Measurements from ENCODE around the gene CCDC57. TPM values are rescaled to one million over a fixed set of nuclear protein-coding genes. Genes with fewer than 3 reads are reported as not detected.
A peak's percentile ranks its signal among the peaks of the same experiment; 100 is the strongest.

Gene CCDC57
- total and polyA plus RNA-seq, 2 experiments from 2014 or later: 46.2 to 53.5 TPM

DNA sequence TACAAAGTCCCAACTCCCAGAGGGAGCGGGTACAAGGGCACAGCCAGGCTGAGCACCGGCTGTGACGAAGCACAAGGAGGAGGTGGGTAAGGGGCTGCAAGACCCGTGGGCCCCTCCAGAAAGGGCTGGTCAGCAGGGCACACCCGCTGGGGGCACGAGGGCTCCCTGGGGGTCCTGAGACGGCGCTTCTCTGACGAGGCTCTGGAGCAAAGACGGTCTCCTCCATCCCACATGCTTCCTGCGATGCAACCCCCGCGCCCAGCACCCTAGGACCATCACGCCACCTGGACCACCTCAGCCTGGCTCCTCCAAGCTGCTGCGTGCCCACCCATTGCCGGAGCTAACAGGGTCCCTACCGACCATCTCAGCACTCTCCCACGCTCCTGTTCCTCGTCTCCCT, 8.7 kb downstream of the CCDC57 start:
- no peak for DNase-seq (ENCODE audit: low read depth in 1 of 2, low spot score in 1 of 2)
- no peak overlapping the region for H3K4me3 ChIP-seq
- H3K36me3 ChIP-seq: peaks cover 4% of the 10 kb centered on the region
- no peaks in the 10 kb centered on the region for H3K9me3 ChIP-seq (ENCODE audit: low read depth)
- H3K4me1 ChIP-seq (ENCODE audit: low read depth): no peaks in the 10 kb centered on the region
- TF ChIP-seq, protein P1, sequence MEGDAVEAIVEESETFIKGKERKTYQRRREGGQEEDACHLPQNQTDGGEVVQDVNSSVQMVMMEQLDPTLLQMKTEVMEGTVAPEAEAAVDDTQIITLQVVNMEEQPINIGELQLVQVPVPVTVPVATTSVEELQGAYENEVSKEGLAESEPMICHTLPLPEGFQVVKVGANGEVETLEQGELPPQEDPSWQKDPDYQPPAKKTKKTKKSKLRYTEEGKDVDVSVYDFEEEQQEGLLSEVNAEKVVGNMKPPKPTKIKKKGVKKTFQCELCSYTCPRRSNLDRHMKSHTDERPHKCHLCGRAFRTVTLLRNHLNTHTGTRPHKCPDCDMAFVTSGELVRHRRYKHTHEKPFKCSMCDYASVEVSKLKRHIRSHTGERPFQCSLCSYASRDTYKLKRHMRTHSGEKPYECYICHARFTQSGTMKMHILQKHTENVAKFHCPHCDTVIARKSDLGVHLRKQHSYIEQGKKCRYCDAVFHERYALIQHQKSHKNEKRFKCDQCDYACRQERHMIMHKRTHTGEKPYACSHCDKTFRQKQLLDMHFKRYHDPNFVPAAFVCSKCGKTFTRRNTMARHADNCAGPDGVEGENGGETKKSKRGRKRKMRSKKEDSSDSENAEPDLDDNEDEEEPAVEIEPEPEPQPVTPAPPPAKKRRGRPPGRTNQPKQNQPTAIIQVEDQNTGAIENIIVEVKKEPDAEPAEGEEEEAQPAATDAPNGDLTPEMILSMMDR (IDR thresholded peaks at IDR 0.05; ENCODE audit: low read depth, low read length): no peak
- no peak overlapping the region for H3K27ac ChIP-seq
- no peaks in the 10 kb centered on the region for H3K27me3 ChIP-seq

DNA sequence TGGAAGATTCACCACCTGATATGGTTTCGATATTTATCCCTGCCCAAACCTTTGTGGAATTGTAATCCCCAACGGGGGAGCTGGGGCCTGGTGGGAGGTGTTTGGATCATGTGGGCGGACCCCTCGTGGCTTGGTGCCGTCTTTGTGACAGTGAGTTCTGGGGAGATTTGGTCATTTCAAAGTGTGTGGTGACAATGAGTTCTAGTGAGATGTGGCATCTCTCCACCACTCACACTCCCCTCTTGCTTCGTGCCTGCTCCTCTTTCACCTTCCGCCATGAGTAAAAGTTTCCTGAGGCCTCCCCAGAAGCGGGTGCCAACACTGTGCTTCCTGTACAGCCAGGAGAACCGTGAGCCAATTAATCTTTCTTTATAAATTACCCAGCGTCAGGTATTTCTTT, 9.7 kb downstream of the CCDC57 start:
- H3K27me3 ChIP-seq: no peaks in the 10 kb centered on the region
- H3K36me3 ChIP-seq: peaks cover 4% of the 10 kb centered on the region
- H3K4me3 ChIP-seq: no peak overlapping the region
- H3K4me1 ChIP-seq (ENCODE audit: low read depth): no peaks in the 10 kb centered on the region
- no peak for DNase-seq (ENCODE audit: low read depth in 1 of 2, low spot score in 1 of 2)
- no peaks in the 10 kb centered on the region for H3K9me3 ChIP-seq (ENCODE audit: low read depth)
- TF ChIP-seq, protein P1 (IDR thresholded peaks at IDR 0.05; ENCODE audit: low read depth, low read length): no peak
- no peak overlapping the region for H3K27ac ChIP-seq

DNA sequence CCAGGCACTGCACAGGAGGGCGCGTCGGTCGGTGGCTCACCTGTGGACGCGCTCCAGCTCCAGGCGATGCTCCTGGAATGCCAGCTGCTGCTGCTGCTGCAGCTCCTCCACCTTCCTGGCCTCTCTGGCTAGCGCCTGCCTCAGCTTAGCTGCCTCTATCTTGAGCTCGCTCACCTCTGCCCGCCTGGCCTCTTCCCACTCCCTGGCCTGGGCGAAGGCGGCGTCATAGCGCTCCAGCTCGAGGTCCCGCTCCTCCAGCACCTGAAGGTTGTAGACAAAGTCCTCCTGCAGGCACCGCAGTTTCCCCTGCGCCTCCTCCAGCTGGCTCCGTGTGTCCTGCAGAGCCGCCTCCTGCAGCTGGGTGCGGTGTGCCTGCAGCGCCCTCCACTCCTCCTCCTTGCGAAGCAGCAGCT, 11.1 kb downstream of the CCDC57 start:
- Histone ChIP-seq H3K9me3 (ENCODE audit: low read depth) (no peaks in the 10 kb centered on the region), H3K27ac (no peak overlapping the region), H3K4me3 (no peak overlapping the region), H3K4me1 (ENCODE audit: low read depth) (no peaks in the 10 kb centered on the region), H3K27me3 (no peaks in the 10 kb centered on the region), H3K36me3 (peaks cover 7% of the 10 kb centered on the region)
- no peak for DNase-seq (ENCODE audit: low read depth in 1 of 2, low spot score in 1 of 2)
- TF ChIP-seq, protein P1 (IDR thresholded peaks at IDR 0.05; ENCODE audit: low read depth, low read length): no peak

DNA sequence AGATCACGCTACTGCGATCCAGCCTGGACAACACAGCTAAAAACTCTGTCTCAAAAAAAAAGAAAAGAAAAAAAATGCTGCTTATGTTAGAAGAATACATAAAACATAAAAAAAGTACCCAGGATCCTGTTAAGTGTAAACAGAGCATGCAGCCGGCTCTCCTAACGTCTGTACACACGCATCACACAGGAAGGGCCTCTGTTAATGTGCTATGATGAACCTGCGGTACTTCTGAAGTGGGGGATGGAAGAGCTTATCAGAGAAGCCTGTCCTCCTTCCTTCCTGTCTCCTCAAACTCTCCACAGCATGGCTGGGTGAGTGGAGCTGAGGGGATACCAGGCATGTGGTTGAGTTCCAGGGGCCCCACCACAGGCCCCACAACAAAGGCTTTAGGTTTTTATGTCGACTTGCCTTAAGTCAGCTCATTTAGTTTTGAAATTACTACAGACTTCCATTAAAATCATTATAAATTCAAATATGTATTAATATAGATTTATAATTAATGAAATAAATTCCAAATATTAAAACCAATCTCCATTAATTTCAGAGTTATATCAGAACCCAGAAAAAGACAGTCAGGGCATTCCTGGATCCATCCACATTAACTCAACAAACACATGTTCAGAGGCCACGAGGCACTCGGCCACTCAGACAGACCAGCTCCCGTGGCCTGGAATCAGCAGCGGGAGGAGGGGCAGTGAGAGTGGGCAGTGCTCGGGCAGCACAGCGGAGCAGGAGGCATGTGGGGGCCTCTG, 11.7 kb downstream of the CCDC57 start:
- Histone ChIP-seq H3K27me3 (no peaks in the 10 kb centered on the region), H3K36me3 (peaks cover 10% of the 10 kb centered on the region), H3K9me3 (ENCODE audit: low read depth) (no peaks in the 10 kb centered on the region), H3K27ac (no peak overlapping the region), H3K4me1 (ENCODE audit: low read depth) (no peaks in the 10 kb centered on the region), H3K4me3 (no peak overlapping the region)
- DNase-seq (ENCODE audit: low read depth in 1 of 2, low spot score in 1 of 2): peak in 1 of 2 donors; percentile 13
- TF ChIP-seq, protein P1 (IDR thresholded peaks at IDR 0.05; ENCODE audit: low read depth, low read length): no peak

DNA sequence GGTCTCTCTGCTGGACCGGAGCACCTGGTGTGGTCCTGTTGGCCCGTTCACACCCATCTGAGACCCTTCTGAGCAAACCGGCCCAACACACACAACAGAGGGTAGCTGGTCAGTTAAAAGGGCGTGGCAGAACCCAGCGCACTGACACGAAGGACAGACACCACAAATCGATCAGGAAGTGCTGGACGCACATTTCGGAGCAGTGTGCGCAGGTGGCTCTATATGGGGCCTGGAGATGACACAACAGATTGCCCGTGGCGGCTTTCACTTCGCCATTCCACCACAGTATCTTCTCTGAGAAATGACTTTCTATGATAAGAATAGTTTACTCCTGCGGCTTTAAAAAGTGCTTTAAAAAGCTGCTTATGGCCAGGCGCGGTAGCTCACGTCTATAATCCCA, 12.5 kb downstream of the CCDC57 start:
- Histone ChIP-seq H3K36me3 (peaks cover 10% of the 10 kb centered on the region), H3K27ac (no peak overlapping the region), H3K27me3 (no peaks in the 10 kb centered on the region), H3K9me3 (ENCODE audit: low read depth) (no peaks in the 10 kb centered on the region), H3K4me3 (no peak overlapping the region), H3K4me1 (ENCODE audit: low read depth) (no peaks in the 10 kb centered on the region)
- TF ChIP-seq, protein P1 (IDR thresholded peaks at IDR 0.05; ENCODE audit: low read depth, low read length): no peak
- no peak for DNase-seq (ENCODE audit: low read depth in 1 of 2, low spot score in 1 of 2)
